22Rv1 (cell line): ENCODE data around the gene FADS3.

Experiments
- CTCF ChIP-seq: fragments of 450-650 bp; IDR thresholded peaks from 2 replicates; pipeline ENCODE4 v1.5.1; 2017; ENCODE audit warnings: mild to moderate bottlenecking
- ZFX ChIP-seq: fragments of 450-650 bp; IDR thresholded peaks from 2 replicates; pipeline ENCODE4 v1.6.1; 2017; ENCODE audit warnings: antibody characterized with exemption, borderline replicate concordance

GRCh38 chr11:61879152-61879551 is 12.2 kb downstream of the FADS3 start:
- TF ChIP-seq CTCF: no peak
- no peak for TF ChIP-seq ZFX
